ENCODE results near the gene SORCS2.

DNA sequence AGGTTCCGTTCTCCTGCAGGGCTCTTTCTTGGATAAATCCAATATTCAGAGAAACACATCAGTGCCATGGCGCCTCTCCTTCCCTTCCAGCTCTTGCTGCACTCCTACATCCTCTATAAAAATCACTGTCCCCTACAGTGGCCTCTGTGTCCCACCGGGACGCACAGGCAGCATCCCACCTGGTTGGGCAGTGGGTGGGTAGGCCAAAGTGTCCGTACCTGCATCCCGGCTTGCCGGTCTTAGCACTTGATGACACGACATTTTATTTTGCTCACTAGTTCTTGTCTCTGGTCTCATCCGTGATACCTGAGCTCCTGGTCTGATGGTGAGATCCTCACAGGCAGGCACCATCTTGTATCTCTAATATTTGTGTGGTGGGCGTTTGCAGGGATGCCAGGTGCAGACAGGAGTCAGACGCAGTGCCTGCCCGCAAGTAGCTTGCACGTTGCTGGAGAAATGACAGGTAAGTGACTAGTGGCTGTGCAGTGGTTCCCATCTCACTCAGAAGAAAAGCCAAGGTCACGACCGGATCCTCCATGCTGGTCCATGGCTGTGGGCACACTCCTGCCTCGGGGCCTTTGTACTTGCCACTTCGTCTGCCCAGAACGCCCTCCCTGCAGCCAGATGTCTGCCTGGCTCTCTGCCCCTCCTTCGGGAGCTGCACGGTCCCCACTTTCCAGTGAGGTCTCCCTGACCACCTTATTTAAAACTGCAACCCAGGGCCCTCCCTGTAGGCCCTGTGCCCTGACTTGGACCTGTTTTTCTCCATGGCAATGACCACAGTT, 109.7 kb downstream of the SORCS2 start:
- TF ChIP-seq, protein P1, sequence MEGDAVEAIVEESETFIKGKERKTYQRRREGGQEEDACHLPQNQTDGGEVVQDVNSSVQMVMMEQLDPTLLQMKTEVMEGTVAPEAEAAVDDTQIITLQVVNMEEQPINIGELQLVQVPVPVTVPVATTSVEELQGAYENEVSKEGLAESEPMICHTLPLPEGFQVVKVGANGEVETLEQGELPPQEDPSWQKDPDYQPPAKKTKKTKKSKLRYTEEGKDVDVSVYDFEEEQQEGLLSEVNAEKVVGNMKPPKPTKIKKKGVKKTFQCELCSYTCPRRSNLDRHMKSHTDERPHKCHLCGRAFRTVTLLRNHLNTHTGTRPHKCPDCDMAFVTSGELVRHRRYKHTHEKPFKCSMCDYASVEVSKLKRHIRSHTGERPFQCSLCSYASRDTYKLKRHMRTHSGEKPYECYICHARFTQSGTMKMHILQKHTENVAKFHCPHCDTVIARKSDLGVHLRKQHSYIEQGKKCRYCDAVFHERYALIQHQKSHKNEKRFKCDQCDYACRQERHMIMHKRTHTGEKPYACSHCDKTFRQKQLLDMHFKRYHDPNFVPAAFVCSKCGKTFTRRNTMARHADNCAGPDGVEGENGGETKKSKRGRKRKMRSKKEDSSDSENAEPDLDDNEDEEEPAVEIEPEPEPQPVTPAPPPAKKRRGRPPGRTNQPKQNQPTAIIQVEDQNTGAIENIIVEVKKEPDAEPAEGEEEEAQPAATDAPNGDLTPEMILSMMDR (conservative IDR thresholded peaks at IDR 0.05; ENCODE audit: low read depth, low read length), result no peak
- TF ChIP-seq EZH2phosphoT487 (IDR thresholded peaks at IDR 0.05; ENCODE audit: borderline replicate concordance, low read length), result no peak

All from PC-3 (cell line).